ENCODE measurements around the gene RIPPLY3. TPM values are rescaled to one million over a fixed set of nuclear protein-coding genes. Genes with fewer than 3 reads are reported as not detected.
"Not testable (repeated sequence)": the region's sequence is repeated elsewhere in the genome, so short reads cannot be mapped to it uniquely, and the experiment has no call there.

RIPPLY3 gene
- total RNA-seq, 1 donor, result not detected

DNA sequence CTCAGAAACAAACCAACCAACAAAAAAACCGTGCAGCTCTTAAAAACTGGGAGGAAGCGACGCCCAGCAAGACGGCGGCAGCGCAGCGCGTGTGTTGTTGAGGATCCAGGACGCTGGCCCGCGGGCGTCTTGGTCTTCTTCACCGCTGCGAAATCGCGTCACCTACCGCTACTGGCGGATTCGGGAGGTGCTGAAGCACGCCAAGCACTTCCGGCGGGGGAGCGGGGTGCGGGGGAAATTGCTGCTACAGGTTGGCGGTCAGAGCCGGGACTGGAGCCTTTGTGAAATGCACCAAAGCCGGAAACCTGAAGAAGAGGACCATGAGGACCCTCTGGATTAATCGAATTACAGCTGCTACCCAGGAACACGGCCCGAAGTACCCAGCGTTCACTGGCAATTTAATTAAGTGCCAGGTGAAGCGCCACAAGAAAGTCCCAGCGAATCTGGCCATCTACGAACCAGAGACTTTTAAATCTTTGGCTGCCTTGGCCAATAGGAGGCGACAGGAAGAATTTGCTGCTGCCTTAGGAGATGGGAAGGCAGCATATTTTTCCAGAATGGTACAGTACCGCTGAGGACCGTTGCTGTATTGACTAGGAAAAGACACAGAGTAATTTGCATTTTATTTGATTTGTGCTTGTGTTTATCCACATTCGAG lies 11.9 kb upstream of the RIPPLY3 start:
- H3K4me1 ChIP-seq (ENCODE audit: insufficient read depth, low read length), result no peaks in the 10 kb centered on the region
- H3K4me3 ChIP-seq (ENCODE audit: low read length), result no peak overlapping the region
- no peaks in the 10 kb centered on the region for H3K27me3 ChIP-seq (ENCODE audit: insufficient read depth, low read length)
- no peaks in the 10 kb centered on the region for H3K9me3 ChIP-seq (ENCODE audit: low read depth, low read length)

DNA sequence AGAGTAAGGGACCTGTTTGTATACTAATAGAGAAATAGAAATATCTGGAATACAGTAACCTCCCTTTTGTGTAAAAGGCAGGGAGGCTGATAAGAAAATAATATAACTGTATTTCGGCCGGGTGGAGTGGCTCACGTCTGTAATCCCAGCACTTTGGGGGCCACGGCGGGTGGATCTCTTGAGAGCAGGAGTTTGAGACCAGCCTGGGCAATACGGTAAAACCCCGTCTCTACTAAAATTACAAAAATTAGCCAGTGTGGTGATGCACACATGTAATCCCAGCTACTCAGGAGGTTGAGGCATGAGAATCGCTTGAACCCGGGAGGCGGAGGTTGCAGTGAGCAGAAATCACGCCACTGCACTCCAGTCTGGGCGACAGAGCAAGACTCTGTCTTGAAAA lies 11.2 kb upstream of the RIPPLY3 start:
- not testable (repeated sequence) for H3K27me3 ChIP-seq (ENCODE audit: insufficient read depth, low read length); H3K9me3 ChIP-seq (ENCODE audit: low read depth, low read length); H3K4me1 ChIP-seq (ENCODE audit: insufficient read depth, low read length); H3K4me3 ChIP-seq (ENCODE audit: low read length)

DNA sequence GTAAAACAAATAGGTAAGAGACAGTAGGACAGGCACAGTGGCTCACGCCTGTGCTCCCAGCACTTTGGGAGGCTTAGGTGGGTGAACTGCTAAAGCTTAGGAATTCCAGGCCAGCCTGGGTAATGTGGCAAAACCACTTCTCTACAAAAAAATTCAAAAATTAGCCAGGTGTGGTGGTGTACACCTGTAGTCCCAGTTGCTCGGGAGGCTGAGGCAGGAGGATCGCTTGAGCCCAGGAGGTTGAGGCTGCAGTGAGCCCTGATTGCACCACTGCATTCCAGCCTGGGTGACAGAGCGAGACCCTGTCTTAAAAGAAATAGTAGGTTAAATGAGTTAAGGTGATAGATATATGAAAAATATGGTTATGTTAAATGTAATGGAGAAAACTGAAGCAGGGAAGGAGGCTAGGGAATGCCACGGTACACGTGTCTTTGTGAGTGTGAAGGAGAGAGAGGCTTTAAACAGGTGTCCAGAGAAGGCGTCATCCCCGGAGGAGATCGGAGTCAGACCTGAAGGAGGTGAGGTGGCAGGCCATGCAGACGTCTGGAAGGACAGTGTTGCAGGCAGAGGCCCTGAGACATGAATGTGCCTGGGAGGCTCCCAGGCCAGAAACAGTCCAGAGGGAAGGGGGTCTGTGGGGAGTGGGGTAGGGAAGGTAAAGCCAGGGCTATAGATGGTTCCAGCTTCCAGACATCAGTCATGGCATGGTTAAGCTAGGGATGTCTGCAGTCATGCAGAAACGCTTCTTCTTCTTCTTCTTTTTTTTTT lies 7.2 kb upstream of the RIPPLY3 start:
- no peaks in the 10 kb centered on the region for H3K4me1 ChIP-seq (ENCODE audit: insufficient read depth, low read length)

DNA sequence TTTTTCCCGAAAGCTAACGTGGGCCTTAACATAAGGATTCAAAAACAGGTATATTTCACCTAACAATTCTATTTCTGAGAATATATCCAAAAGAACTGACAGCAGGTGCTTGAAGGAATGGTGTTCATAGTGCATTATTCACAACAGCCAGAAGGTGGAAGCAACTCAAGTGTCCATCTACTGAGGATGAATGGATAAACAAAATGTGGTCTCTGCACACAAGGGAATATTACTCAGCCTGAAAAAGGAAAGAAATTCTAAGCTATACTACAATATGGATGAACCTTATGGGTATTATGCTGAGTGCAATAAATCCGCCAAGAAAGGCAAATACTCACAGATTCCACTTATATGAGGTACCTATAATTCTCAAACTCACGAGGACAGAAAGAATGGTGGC lies 6.1 kb upstream of the RIPPLY3 start:
- Histone ChIP-seq H3K27me3 (ENCODE audit: insufficient read depth, low read length) (peaks cover 2% of the 10 kb centered on the region), H3K9me3 (ENCODE audit: low read depth, low read length) (no peaks in the 10 kb centered on the region), H3K4me3 (ENCODE audit: low read length) (no peak overlapping the region)

More for the DNA sequence above, 7.2 kb upstream of the RIPPLY3 start:
- Histone ChIP-seq H3K4me3 (ENCODE audit: low read length) (no peak overlapping the region), H3K27me3 (ENCODE audit: insufficient read depth, low read length) (no peaks in the 10 kb centered on the region), H3K9me3 (ENCODE audit: low read depth, low read length) (no peaks in the 10 kb centered on the region)

DNA sequence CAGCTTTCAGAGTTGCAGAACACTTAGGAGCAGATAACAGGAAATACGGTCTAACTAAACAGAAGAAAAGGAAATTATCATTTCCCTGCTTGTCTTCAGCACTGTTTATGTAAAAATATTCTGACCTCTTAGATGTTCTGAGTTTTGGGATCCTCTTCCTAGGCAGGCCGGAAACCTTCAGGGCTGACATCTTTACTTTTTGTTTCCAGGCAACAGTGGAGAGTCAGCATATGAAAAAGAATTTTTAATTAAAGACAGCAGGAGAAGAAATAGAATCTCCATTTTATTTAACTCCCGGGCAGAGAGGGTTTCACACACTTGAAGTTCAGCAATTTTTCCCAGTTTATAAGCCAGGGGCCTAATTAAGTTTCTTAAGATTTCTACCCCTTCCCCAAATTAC lies 5.1 kb upstream of the RIPPLY3 start:
- Histone ChIP-seq H3K4me3 (ENCODE audit: low read length) (no peak overlapping the region), H3K27me3 (ENCODE audit: insufficient read depth, low read length) (peaks cover 10% of the 10 kb centered on the region), H3K9me3 (ENCODE audit: low read depth, low read length) (no peaks in the 10 kb centered on the region), H3K4me1 (ENCODE audit: insufficient read depth, low read length) (peaks cover 3% of the 10 kb centered on the region)

More for the DNA sequence above, 6.1 kb upstream of the RIPPLY3 start:
- no peaks in the 10 kb centered on the region for H3K4me1 ChIP-seq (ENCODE audit: insufficient read depth, low read length)

DNA sequence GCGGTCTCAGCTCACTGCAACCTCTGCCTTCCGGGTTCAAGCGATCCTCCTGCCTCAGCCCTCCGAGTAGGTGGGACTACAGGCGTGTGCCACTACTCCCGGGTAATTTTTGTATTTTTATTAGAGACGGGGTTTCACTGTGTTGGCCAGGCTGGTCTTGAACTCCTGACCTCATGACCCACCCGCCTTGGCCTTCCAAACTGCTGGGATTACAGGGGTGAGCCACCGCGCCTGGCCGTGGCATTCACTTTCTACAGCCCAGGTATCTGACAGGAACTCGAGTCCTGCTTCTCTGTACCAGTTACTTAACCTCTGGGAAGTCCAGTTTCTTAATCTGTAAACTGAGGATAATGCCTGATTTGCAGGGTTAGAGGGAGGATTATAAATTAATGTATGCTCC lies 3.7 kb upstream of the RIPPLY3 start:
- not testable (repeated sequence) for H3K9me3 ChIP-seq (ENCODE audit: low read depth, low read length); H3K4me3 ChIP-seq (ENCODE audit: low read length)
- peaks cover 20% of the 10 kb centered on the region for H3K27me3 ChIP-seq (ENCODE audit: insufficient read depth, low read length)
- peaks cover 15% of the 10 kb centered on the region for H3K4me1 ChIP-seq (ENCODE audit: insufficient read depth, low read length)

DNA sequence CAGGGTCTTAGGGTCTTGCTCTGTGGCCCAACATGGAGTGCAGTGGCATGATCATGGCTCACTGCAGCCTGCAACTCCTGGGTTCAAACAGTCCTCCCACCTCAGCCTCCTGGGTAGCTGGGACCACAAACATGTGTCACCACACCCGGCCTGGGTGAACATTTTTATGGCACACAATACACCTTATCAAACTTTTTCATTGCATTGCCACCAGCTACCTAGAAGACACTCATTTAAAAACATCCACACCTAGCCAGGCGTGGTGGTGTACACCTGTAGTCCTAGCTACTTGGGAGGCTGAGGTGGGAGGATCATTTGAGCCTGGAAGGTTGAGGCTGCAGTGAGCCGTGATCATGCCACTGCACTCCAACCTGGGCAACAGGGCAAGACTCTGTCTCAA lies 2.6 kb upstream of the RIPPLY3 start:
- peaks cover 30% of the 10 kb centered on the region for H3K27me3 ChIP-seq (ENCODE audit: insufficient read depth, low read length)
- not testable (repeated sequence) for H3K9me3 ChIP-seq (ENCODE audit: low read depth, low read length); H3K4me3 ChIP-seq (ENCODE audit: low read length)
- peaks cover 15% of the 10 kb centered on the region for H3K4me1 ChIP-seq (ENCODE audit: insufficient read depth, low read length)

DNA sequence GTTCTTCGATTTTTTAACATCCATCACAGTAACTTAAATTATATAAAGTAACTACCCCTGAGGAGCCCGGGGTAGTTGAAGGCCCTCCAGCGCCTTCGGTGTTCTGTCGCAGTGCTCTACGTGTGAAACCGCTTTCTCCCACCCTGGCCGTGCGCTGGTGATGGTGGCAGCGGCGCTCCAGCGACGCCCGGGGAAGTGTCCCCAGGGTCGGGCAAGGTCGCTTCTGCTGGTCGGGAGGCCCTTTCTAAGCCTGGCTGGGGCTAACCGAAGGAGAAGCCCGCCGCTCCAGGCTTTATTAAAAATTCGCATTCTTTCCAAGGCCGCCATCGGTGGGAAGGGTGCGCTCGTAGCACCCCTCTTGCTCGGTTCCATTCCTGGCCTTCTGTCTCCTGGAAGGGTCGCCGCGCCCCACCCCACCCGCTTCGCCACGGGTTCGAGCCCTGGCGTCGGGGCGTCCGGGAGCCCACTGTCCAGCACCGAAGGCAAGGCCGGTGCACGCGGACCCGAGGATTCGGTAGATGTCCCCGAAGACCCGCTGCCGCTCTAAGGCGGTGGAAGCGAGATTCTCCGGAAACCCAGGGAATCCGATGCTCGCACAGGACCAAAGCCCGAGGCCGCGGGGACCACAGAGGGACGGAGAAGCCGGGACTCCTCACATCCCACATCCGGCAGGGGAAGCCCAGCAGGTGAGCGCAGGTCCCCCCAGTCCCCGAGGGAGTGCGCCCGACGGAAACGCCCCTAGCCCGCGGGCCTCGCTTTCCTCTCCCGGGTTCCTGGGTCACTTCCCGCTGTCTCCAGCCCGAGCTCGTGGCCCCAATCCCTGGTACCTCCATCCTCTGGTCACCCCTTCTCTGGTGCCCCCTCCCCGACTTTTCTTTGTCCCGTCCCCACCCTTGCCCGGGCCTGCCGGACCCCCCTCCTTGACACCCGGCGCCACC lies 685 bp upstream of the RIPPLY3 start:
- peaks cover 23% of the 10 kb centered on the region for H3K4me1 ChIP-seq (ENCODE audit: insufficient read depth, low read length)
- H3K27me3 ChIP-seq (ENCODE audit: insufficient read depth, low read length), result peaks cover 48% of the 10 kb centered on the region
- no peak overlapping the region for H3K4me3 ChIP-seq (ENCODE audit: low read length)
- no peaks in the 10 kb centered on the region for H3K9me3 ChIP-seq (ENCODE audit: low read depth, low read length)

DNA sequence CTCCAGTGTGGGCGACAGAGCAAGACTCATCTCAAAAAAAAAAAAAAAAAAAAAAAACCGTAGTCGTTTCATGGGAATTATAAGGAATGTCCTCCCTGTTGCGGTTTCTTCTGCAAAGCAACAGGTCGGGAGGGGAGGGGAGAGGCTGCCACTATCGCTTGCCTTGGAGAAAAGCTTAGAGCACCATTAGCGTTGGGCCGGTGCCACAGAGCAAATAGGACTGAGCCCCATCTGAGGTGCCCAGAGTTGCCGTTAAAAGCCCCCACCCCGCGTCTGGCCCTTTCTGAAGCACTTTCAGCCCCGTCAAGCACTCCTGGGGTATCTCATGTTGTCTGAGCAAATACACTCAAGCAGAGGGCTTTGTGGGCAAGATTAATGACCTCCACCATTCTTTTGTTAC lies 2.2 kb downstream of the RIPPLY3 start:
- H3K4me3 ChIP-seq (ENCODE audit: low read length), result no peak overlapping the region
- H3K9me3 ChIP-seq (ENCODE audit: low read depth, low read length), result no peaks in the 10 kb centered on the region
- peaks cover 51% of the 10 kb centered on the region for H3K27me3 ChIP-seq (ENCODE audit: insufficient read depth, low read length)
- peaks cover 23% of the 10 kb centered on the region for H3K4me1 ChIP-seq (ENCODE audit: insufficient read depth, low read length)

DNA sequence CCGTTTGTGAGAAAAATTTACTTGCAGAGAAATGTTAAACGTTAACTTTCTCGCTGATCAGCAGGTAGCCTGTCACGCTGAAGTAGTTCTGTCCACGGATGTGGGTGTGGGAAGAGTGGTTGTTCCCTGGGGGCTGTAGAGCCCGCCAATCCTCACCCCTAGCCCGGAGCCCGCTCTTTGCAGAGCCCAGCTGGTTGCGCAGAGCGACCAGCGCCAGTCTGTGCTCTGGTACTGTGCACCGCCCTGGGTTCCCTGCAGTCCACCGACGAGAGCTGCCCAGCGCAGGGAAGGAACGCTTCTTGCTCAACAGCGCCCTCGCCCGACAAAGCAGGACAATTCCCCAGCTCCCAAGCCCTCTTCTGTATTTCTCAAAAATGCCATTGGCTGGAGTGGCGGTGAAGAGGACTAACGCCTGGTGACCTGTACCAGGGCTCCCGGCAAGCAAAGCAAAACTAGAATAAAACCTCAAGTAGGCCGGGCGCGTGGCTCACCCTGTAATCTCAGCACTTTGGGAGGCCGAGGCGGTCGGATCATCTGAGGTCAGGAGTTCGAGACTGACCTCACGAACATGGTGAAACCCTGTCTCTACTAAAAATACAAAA lies 3.3 kb downstream of the RIPPLY3 start:
- H3K27me3 ChIP-seq (ENCODE audit: insufficient read depth, low read length), result peaks cover 51% of the 10 kb centered on the region
- no peaks in the 10 kb centered on the region for H3K9me3 ChIP-seq (ENCODE audit: low read depth, low read length)
- no peak overlapping the region for H3K4me3 ChIP-seq (ENCODE audit: low read length)
- peaks cover 23% of the 10 kb centered on the region for H3K4me1 ChIP-seq (ENCODE audit: insufficient read depth, low read length)

DNA sequence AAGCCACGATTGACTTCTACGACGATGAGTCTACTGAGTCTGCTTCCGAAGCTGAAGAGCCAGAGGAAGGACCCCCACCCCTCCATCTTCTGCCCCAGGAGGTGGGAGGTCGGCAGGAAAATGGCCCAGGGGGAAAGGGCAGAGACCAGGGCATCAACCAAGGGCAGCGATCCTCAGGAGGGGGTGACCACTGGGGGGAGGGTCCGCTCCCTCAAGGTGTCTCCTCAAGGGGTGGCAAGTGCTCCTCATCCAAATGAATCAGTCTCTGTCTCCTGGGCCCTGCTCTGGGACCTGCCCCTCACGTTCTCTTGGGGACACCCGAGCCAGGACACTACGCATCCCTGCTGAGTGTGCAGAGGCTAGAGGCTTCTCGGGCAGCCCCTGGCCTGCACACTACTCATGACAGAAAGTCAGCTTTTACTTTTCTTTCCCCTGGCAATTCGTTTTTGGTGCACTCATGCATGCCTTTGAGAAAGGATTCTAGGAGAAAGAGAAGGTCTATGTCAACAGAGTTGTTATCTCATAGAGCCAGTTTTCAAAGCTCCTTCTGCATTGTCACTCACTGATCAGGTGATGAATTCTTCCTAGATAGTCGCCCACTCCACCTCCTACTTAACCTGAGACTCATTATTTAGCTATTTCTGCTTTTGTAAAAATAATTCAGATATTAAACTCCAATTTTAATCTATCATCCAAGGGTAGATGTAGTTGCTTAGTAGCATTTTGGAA lies 11.6 kb downstream of the RIPPLY3 start:
- no peaks in the 10 kb centered on the region for H3K27me3 ChIP-seq (ENCODE audit: insufficient read depth, low read length)
- no peak overlapping the region for H3K4me3 ChIP-seq (ENCODE audit: low read length)
- no peaks in the 10 kb centered on the region for H3K9me3 ChIP-seq (ENCODE audit: low read depth, low read length)
- no peaks in the 10 kb centered on the region for H3K4me1 ChIP-seq (ENCODE audit: insufficient read depth, low read length)

DNA sequence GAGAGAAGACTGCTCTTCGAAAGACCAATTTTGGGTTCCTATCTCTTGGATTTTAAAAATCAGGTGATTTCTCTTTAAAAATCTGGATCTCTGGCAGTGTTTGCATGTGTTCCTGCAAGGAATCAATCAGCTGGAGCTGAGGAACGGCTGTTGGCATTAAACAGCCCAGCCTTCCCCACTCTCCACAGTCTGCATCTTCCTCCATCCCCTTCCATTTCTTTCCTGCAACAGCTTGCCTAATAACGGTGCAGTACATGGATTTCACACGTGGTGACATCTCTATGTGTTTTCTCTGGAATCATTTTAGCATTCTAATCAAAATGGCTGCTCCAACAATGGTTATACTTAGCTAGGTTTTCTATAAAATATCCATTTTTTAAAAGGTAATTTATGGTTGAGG lies 20.0 kb downstream of the RIPPLY3 start:
- H3K9me3 ChIP-seq (ENCODE audit: low read depth, low read length), result no peaks in the 10 kb centered on the region
- no peaks in the 10 kb centered on the region for H3K27me3 ChIP-seq (ENCODE audit: insufficient read depth, low read length)
- no peak overlapping the region for H3K4me3 ChIP-seq (ENCODE audit: low read length)
- H3K4me1 ChIP-seq (ENCODE audit: insufficient read depth, low read length), result no peaks in the 10 kb centered on the region

DNA sequence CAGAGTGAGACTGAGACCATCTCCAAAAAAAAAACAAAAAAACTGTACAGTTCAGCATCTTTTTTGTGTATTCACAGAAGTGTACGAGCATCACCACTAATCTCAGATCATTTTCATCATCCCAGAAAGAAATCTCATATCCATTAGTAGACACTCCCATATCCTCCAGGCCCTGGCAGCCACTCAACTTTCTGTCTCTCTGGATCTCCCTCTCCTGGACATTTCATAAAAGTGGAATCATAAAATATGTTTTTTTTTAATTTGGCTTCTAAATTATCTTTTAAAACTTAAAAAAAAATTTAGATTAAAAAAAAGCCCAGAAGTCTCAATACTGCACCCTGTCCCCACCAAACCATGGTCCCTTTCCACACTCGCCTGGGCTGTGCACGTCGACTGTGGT lies 22.1 kb downstream of the RIPPLY3 start:
- Histone ChIP-seq H3K9me3 (ENCODE audit: low read depth, low read length) (no peaks in the 10 kb centered on the region), H3K4me3 (ENCODE audit: low read length) (no peak overlapping the region), H3K27me3 (ENCODE audit: insufficient read depth, low read length) (no peaks in the 10 kb centered on the region), H3K4me1 (ENCODE audit: insufficient read depth, low read length) (no peaks in the 10 kb centered on the region)

DNA sequence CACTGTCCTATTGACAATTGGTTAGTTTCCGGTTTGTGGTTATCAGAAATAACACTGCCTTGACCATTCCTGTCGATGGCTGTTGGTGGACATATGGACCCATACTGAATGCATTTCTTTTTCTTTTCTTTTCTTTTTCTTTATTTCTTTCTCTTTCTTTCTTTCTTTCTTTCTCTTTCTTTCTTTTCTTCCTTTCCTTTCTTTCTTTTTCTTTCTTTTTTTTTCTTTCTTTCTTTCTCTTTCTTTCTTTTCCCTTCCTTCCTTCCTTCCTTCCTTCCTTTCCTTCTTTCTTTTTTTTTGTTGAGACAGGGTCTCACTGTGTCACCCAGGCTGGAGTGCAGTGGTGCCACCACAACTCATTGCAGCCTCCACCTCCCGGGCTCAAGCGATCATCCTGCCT lies 24.4 kb downstream of the RIPPLY3 start:
- no peak overlapping the region for H3K4me3 ChIP-seq (ENCODE audit: low read length)
- no peaks in the 10 kb centered on the region for H3K9me3 ChIP-seq (ENCODE audit: low read depth, low read length)
- no peaks in the 10 kb centered on the region for H3K4me1 ChIP-seq (ENCODE audit: insufficient read depth, low read length)
- no peaks in the 10 kb centered on the region for H3K27me3 ChIP-seq (ENCODE audit: insufficient read depth, low read length)
